Smooth muscle cell (in vitro differentiated cells): ENCODE data around the gene COL4A2. TPM values are rescaled to one million over a fixed set of nuclear protein-coding genes. Genes with fewer than 3 reads are reported as not detected.
A peak's percentile ranks its signal among the peaks of the same experiment; 100 is the strongest.

ENCODE experiments used
- DNase-seq: peaks from one replicate; lab custom pipeline; 2025; ENCODE audit not compliant: unreplicated experiment; lab: John Stamatoyannopoulos, UW
- H2AFZ ChIP-seq: fragments of 200-600 bp; sonication (generic); 2 replicates; pipeline ENCODE4 v1.6.0; 2016; ENCODE audit warnings: antibody characterized with exemption, low read depth, mild to moderate bottlenecking
- H3F3A ChIP-seq: fragments of 200-600 bp; sonication (generic); 2 replicates; pipeline ENCODE4 v1.6.0; 2017; ENCODE audit warnings: antibody characterized with exemption, low read depth
- H3K27ac ChIP-seq: fragments of 200-600 bp; sonication (generic); 2 replicates; pipeline ENCODE4 v1.5.1; 2016; ENCODE audit warnings: low read depth, mild to moderate bottlenecking
- H3K27me3 ChIP-seq: fragments of 200-600 bp; sonication (generic); 2 replicates; pipeline ENCODE4 v1.6.1; 2016; ENCODE audit warnings: low read depth, mild to moderate bottlenecking
- H3K36me3 ChIP-seq: fragments of 200-600 bp; sonication (generic); 2 replicates; pipeline ENCODE4 v1.5.1; 2016; ENCODE audit warnings: low read depth
- H3K4me1 ChIP-seq: fragments of 200-600 bp; sonication (generic); 2 replicates; pipeline ENCODE4 v1.5.1; 2016; ENCODE audit warnings: low read depth
- H3K4me2 ChIP-seq: fragments of 200-600 bp; sonication (generic); 2 replicates; pipeline ENCODE4 v1.6.0; 2016; ENCODE audit warnings: mild to moderate bottlenecking
- H3K4me3 ChIP-seq: fragments of 200-600 bp; sonication (generic); 2 replicates; pipeline ENCODE4 v1.5.1; 2016; ENCODE audit warnings: mild to moderate bottlenecking
- H3K79me2 ChIP-seq: fragments of 200-600 bp; sonication (generic); 2 replicates; pipeline ENCODE4 v1.6.0; 2016; ENCODE audit warnings: low read depth, mild to moderate bottlenecking
- H3K9ac ChIP-seq: fragments of 200-600 bp; sonication (generic); 2 replicates; pipeline ENCODE4 v1.6.0; 2016; ENCODE audit warnings: low read depth
- H3K9me3 ChIP-seq: fragments of 200-600 bp; sonication (generic); replicated peaks from 2 replicates; pipeline ENCODE4 v1.5.1; 2016; ENCODE audit warnings: low read depth
- H4K20me1 ChIP-seq: fragments of 200-600 bp; sonication (generic); 2 replicates; pipeline ENCODE4 v1.6.0; 2016; ENCODE audit warnings: low read depth
- WGBS: methylation state at CpG from one replicate; pipeline ENCODE4 v1.1.7; 2016; ENCODE audit warnings: low lambda C conversion rate; 5-methylcytosine and 5-hydroxymethylcytosine counted together
- polyA plus RNA-seq: library from polyadenylated mRNA; unstranded; fragments of >200 nt; fragmentation: Nextera tagmentation; extraction: Ambion mirVana; gene quantifications from 2 replicates; pipeline ENCODE4 v1.2.1, GENCODE V29; 2016
- total RNA-seq: library from RNA; depleted of rRNA; stranded (reverse); fragments of >200 nt; gene quantifications from 2 replicates; pipeline ENCODE4 v1.2.3, GENCODE V29; 2014
- TF ChIP-seq, protein P1 (sequence below): fragments of 200-600 bp; sonication (generic); IDR thresholded peaks from 2 replicates; pipeline ENCODE4 v1.5.1; 2017; ENCODE audit warnings: borderline replicate concordance, mild to moderate bottlenecking, antibody characterized with exemption; ENCODE audit not compliant: insufficient read depth, poor library complexity, severe bottlenecking

The COL4A2 gene
- total and polyA plus RNA-seq, 2 experiments from 2014 or later = 1,456 to 2,786 TPM

DNA sequence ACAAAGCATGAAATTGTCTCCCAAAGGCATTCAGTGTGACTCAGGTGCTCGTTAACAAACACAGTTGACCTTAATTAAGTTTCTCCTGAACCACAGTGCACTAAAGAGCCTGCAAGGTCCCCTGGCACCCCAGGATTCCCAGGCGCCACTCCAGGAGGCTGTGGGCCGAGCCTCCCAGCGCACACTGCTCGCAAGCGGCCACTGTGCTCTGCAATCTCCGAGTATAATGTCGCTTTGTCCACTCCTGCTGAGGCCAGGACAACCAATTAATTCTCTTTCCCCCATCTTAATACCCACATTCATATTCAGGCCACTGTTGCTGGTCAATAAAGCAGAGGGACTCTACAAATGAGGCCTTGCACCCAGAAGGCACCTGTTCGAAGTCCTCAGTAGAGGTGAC is 245.7 kb downstream of the COL4A2 start:
- TF ChIP-seq, protein P1, sequence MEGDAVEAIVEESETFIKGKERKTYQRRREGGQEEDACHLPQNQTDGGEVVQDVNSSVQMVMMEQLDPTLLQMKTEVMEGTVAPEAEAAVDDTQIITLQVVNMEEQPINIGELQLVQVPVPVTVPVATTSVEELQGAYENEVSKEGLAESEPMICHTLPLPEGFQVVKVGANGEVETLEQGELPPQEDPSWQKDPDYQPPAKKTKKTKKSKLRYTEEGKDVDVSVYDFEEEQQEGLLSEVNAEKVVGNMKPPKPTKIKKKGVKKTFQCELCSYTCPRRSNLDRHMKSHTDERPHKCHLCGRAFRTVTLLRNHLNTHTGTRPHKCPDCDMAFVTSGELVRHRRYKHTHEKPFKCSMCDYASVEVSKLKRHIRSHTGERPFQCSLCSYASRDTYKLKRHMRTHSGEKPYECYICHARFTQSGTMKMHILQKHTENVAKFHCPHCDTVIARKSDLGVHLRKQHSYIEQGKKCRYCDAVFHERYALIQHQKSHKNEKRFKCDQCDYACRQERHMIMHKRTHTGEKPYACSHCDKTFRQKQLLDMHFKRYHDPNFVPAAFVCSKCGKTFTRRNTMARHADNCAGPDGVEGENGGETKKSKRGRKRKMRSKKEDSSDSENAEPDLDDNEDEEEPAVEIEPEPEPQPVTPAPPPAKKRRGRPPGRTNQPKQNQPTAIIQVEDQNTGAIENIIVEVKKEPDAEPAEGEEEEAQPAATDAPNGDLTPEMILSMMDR = no peak
- Histone ChIP-seq H3K9ac (no peak overlapping the region), H3F3A (no peaks in the 10 kb centered on the region), H3K27me3 (no peaks in the 10 kb centered on the region), H3K36me3 (no peaks in the 10 kb centered on the region), H3K4me2 (no peak overlapping the region), H3K4me1 (no peaks in the 10 kb centered on the region), H2AFZ (no peak overlapping the region), H3K4me3 (no peak overlapping the region), H3K9me3 (no peaks in the 10 kb centered on the region), H3K79me2 (peaks cover 72% of the 10 kb centered on the region), H3K27ac (peak overlapping the region; percentile 4), H4K20me1 (peaks cover 44% of the 10 kb centered on the region)
- no peak for DNase-seq
- WGBS = 98% methylated on average over 9 of the region's 9 CpGs

DNA sequence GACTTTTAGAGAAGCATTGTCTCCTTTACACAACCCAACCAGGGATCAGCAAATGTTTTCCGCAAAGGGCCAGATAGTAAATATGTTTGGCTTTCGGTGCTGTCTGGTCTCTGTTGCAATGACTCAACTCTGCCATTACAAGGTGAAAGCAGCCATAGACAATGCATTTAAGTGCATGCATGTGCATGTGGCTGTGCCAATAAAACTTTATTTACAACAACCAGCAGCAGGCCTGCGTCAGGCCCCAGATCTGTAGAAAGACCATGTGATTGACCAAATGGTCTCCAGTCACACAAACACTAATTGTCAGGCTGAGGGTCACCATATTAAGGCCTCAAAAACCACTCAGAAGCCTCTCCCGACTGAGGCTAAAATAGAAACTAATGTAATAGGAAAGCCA is 246.3 kb downstream of the COL4A2 start:
- TF ChIP-seq, protein P1 = no peak
- H3K79me2 ChIP-seq = peaks cover 77% of the 10 kb centered on the region
- WGBS = 76% methylated on average over 4 of the region's 4 CpGs

DNA sequence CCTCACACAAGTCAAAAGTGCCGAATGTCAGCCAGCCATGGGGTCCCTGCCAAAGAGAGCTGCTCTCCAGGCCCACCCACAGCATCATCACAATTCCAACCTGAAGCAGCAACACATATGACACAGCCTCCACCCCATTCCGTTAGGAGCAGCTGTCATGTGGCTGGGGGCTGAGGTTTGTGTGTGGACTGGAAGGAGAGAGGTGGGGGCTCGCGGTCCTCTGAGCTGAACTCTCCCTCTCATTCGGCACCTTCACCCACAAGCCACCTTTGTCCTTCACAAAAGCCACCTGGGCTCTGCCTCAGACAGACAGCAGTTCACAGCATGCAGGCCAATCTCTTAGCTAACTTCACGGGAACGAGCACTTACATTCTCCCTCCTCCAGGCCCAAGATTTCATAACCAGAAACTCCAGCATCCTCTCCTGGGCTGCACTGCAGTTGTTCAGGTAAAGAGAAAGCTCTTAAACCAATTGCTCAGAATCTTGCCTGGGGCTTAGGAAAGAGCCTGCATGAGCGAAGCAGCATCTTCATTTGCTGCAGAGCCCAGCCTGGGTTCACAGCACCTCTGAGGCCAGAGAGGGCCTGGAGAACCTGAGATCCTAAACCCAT is 247.2 kb downstream of the COL4A2 start:
- Histone ChIP-seq H3K9ac (no peak overlapping the region), H4K20me1 (peaks cover 44% of the 10 kb centered on the region), H3K4me3 (no peak overlapping the region), H3K4me2 (no peak overlapping the region), H2AFZ (no peak overlapping the region), H3F3A (no peaks in the 10 kb centered on the region), H3K4me1 (no peaks in the 10 kb centered on the region), H3K36me3 (no peaks in the 10 kb centered on the region), H3K79me2 (peaks cover 83% of the 10 kb centered on the region), H3K27me3 (no peaks in the 10 kb centered on the region), H3K27ac (no peak overlapping the region), H3K9me3 (no peaks in the 10 kb centered on the region)
- TF ChIP-seq, protein P1 = no peak
- WGBS = 81% methylated on average over 8 of the region's 8 CpGs
- no peak for DNase-seq

More for the DNA sequence above, 246.3 kb downstream of the COL4A2 start:
- no peak overlapping the region for H3K4me3 ChIP-seq
- no peak overlapping the region for H3K4me2 ChIP-seq
- no peaks in the 10 kb centered on the region for H3K36me3 ChIP-seq
- no peaks in the 10 kb centered on the region for H3K27me3 ChIP-seq
- peaks cover 44% of the 10 kb centered on the region for H4K20me1 ChIP-seq
- DNase-seq = no peak
- H3K4me1 ChIP-seq = no peaks in the 10 kb centered on the region
- no peaks in the 10 kb centered on the region for H3K9me3 ChIP-seq
- no peak overlapping the region for H3K9ac ChIP-seq
- H3F3A ChIP-seq = no peaks in the 10 kb centered on the region
- H2AFZ ChIP-seq = no peak overlapping the region
- peak overlapping the region; percentile 4 for H3K27ac ChIP-seq

DNA sequence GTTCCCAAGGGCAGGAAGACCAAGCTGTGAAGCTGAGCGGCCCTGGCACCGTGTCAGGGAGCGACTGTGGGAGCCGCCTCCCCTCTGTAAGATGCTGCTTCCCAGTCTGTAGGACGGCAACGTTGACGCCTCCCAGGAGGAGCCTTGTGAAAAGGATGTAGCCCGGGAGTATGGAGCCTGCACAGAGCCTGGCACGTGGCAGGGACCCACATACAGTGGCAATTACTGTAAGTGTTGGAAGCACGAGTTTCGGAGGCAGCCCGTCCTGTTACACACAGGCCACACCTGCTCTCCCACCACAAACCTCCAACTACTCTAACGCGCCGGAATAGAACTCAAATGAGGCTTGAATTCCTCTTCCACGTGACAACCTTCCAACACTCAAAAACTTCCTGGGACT is 247.9 kb downstream of the COL4A2 start:
- TF ChIP-seq, protein P1 = no peak
- Histone ChIP-seq H4K20me1 (peaks cover 49% of the 10 kb centered on the region), H2AFZ (no peak overlapping the region), H3K4me2 (no peak overlapping the region), H3K36me3 (no peaks in the 10 kb centered on the region), H3K4me3 (no peak overlapping the region), H3K4me1 (peaks cover 2% of the 10 kb centered on the region), H3K27me3 (no peaks in the 10 kb centered on the region), H3K9me3 (no peaks in the 10 kb centered on the region), H3K27ac (no peak overlapping the region), H3K79me2 (peaks cover 85% of the 10 kb centered on the region), H3F3A (peaks cover 3% of the 10 kb centered on the region), H3K9ac (no peak overlapping the region)
- 94% methylated on average over 16 of the region's 16 CpGs for WGBS
- no peak for DNase-seq
